Stimulated activated naive CD4-positive, alpha-beta T cell treated with Interleukin-2 at 50 U/mL for 16 hours (primary cell): ENCODE data around the gene HDAC7.

ENCODE experiments used
- DNase-seq: peaks from one replicate; lab custom pipeline; 2025; lab: John Stamatoyannopoulos, UW

HDAC7 gene

DNA sequence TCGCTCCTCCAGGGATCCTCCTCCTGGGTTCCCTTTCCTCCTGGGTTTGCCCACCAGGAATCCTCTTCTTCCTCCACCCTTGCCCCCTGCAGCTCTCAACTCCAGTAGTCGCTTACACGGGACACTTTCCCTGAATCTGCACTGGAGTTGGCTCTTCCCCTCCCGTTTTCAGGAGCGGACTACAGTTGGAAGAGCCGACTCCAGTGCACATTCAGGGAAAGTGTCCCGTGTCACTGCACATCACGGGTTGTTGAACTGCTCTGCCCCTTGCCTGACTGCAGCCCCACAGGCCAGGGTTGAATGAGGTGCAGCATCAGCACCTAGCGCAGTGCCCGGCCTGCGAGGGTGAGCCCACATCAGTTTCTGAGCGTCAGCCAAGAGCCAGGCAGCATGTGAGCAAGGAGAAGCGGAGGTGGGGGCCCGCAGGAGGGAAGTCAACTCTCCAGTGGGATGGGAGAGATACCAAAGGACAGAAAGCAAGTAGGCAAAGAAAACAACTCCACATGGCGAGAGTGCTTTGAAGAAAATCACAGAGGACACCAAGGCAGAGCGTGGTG, 74.1 kb downstream of the HDAC7 start:
- DNase-seq, result no peak

- DNase-seq, result no peak
These were observed 74.8 kb downstream of the HDAC7 start for GRCh38 chr12:47744778-47745436.

DNA sequence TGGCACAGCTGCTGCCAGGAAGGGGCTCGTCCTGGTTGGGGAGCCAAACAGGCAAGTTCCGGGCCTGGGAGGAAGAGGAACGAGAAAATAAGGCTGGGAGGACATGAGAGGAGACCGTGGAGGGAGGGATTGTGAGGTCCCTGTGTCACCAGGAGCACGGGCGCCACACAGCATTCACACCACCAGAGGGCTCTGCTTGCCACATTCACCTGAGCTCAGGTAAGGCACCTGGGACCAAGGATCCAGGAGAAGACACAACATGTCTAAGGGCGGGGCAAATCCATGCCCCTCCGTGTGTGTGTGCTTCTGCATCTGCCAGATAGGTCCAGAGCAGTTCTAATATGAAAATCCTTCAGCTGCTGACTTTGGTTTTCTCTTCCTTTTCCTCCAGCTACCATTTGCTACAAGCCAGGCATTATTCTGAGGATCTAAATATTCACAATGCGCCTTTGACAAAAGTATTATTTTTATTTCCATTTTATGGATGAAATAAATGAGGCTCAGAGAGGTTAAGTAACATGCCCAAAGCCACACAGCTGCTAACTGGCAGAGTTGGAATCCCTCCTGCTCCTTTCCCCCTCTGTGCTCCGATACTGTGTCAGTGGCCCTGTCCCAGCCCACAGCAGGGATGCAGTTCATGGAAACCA, 75.6 kb downstream of the HDAC7 start:
- peak; percentile 39 for DNase-seq

- no peak for DNase-seq
These were observed 76.3 kb downstream of the HDAC7 start for GRCh38 chr12:47743311-47743860.

DNA sequence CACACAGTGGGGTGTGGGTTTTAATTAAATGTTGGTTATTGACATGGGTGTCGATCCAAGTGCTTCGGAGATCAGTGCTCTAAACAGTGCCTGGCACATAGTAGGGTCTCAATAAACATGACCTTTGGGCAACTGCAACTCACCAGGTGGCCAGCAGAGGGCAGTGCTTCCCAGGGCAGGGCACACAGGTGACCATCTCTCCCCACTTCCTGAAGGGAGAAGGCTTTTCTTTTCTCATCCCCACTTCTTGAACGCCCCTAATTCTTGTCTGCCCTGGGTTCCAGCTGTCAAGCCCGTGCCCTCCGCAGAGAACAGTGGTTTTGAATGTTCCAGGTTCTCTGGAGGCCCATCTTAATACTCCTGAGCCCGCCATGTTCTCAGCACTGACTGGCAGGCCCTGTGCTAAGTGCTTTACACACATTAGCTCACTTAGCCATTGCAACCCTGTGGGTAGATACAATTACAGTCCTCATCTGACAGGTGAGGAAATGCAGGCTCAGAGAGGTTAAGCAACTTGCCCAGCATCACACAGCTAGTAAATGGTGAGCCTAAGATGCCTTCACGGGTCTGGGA, 77.4 kb downstream of the HDAC7 start:
- DNase-seq, result peak; percentile 55

GRCh38 chr12:47741340-47741703, 78.4 kb downstream of the HDAC7 start:
- peak; percentile 44 for DNase-seq

GRCh38 chr12:47740606-47741339, 78.9 kb downstream of the HDAC7 start:
- DNase-seq, result no peak

DNA sequence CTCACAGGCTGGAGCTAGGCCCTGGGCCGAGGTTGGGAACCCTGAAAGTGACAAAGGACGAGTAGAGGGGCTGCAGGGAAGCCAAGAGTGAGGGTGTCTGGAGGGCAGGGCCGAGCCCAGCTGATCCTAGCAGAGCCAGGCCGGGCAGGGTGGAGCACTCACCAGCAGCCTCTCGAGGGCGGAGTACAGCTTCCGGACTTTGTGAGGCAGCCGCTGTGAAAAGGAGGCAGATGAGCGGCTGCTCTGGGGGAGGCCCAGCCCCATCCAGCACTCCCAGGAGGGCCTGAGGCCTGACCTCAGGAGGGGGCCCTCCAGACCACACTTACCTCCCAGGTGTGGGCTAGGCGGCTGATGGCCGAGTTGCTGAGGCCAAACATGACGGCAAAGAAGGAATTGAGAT, 79.7 kb downstream of the HDAC7 start:
- no peak for DNase-seq

GRCh38 chr12:47739297-47739696, 80.4 kb downstream of the HDAC7 start:
- no peak for DNase-seq

- DNase-seq, result no peak
These were observed 81.6 kb downstream of the HDAC7 start for GRCh38 chr12:47737936-47738594.

- DNase-seq, result no peak
These were observed 82.6 kb downstream of the HDAC7 start for GRCh38 chr12:47736877-47737676.

DNA sequence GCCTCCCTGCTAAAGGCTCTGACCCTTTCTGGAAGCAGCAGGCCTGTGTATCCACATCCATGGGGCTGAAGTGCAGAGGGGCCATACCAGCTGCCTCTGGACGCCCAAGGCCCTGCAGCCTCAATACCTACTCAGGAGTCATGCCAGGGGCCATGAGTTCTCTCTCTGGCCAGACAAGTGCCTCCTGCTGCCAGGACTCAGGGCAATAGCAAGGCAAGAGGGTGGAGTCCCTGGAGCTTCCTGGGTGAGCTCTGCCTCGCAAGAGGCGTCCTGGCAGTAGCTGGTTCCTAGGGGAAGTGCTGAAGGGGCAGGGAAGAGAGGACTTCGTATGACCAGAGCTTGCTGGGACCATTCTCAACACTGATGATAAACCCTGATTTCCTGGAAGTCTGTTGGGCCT, 83.5 kb downstream of the HDAC7 start:
- DNase-seq, result no peak

GRCh38 chr12:47735649-47736048, 84.1 kb downstream of the HDAC7 start:
- no peak for DNase-seq

DNA sequence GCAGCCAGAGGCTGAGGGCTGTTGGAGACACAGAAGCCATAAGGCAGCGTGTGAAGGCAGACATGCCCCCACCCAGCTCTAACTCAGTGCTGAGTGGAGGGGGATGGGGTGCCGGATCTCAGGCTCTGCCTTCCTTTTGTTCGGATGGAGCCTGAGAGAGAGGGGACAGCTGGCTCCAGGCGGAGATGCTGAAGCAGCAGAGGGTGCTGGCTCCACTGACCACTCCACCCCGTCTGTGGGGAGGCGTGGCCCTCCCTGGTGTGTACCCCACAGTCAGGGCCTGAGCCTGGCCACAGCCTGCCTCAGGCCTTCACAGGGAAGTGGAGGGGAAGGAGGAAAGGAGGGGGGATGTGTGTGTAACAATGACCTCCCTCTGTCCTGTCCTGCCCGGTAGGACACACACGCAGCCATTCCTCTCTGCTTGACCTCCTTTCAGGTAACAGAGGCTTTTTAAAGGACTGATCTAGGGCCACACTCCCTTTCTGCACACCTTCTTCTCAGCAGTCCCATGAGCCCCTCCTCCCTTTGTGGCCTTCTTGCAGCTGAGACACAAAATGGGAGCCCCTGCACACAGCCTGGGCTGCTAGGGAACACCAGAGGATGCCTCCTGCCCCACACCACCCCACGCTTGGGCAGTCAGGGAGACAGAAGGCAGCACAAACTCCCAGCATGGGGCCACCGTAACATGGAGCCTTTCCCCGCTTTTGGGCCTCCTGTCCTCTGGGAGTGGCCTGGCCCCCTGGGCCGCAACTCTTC, 84.8 kb downstream of the HDAC7 start:
- no peak for DNase-seq

DNA sequence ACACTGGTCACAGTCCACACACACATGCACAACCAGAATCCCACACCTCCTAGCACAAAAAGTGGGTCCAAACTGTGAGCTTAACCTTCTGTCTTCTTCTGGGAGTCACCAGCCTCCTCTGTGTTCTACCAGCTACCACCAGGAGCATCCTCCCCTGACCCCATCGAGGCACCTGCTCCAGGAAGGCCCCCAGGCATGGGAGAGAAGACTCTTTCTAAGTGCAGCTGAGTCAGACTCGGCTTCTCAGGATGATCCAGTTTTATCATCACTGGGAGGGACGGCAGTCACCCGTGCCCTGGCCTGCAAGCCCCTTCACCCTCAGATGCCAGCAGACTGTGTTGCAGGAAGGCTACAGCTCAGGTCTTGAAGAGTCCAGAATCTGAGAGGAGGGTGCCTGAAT, 86.6 kb downstream of the HDAC7 start:
- DNase-seq, result no peak
